Right hindlimb (tissue), 1 donor: Measurements from ENCODE around the gene TRIP12.
"Not testable (repeated sequence)": the region's sequence is repeated elsewhere in the genome, so short reads cannot be mapped to it uniquely, and the experiment has no call there.

Experiments used
- DNase-seq: peaks from one replicate; pipeline ENCODE4 v3.0.0-alpha.2; 2018

TRIP12 gene

DNA sequence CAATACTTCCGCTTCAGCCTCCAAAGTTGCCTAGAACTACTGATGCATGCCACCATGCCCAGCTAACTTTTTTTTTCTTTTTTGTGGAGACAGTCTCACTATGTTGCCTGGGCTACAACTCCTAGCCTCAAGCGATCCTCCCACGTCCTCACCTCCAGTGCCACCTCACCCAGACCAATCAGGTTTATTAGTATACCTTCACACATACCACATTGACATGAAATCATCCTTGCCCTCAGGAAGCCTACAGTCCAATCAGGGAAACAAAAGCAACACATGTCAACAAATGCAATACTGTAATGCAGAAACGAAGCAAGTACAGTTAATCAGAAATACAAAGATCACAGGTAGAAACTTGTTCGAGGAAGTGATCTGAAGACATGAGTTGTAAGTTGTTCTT lies 4.0 kb downstream of the TRIP12 start:
- DNase-seq: no peak

DNA sequence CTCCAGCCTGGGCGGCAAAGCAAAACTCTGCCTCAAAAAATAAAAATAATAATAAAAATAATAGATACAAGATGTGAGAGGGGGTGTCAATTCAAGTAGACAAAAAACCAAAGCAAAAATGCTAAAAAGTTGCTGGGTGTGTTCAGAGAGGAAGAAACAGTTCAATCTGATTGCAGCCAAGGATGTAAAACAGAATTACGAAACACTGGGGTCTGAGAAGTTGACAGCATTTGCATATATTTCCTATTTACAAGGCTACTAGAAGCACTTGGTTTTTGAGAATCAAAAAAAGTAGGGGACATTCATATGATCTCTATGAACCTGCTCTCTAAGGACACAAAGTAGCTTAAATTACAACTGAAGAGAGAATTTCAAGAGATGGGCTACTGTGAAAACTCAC lies 7.6 kb downstream of the TRIP12 start:
- no peak for DNase-seq

DNA sequence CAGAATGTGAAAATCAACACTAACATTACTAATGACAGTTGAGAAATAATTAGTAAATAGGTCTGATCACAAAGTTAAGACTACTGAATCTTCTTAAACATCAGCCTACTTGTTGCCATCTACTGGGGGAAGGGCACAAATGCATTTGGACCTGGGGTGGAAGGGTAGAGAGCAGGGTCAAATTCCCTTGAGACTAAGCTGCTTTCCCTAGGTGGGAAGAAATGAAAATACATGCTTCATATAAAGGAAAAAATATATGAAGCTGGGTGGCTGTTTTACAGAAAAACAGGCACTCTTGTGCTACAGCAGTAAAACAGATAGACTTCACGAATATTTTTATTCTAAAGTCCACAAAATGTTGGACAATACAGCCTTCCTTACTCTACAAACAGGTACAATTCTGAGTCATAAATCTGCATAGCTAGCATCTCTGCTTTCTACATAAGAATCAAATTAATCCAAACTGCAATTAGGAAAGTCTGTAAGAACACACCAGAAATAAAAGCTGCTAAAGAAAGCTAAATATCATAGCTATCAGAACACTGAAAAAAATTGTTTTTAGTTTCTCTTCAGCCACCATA lies 10.9 kb downstream of the TRIP12 start:
- no peak for DNase-seq

DNA sequence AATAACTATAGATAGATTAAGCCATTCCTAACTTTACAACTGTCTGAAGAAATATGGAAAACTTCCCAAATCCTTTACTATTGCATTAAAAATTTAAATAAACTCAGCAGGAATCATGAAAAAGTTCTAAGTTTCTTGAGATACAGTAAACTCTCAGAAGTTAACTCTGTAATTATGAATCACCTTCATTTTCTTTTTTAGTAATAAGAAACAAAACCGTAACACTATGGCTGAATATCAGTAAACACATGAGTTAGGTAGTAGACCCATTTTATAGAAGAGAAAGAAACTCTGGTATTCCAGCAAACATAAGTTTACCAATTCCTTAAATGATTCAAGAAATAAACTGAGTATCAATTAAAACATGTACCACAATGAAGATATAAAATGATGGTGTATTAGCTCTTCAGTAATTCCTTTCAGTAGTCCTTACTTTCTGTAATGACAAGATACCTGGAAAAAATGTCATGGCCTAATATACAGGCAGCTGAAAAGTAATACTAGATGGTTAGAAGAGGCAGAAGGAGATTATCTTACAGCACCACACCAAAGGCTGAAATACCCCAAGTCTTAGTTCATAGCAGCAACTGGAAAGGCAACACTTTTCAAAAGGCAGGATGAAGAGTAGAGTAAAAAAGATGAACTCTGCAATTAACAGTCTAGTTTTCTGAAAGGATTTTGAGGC lies 11.5 kb downstream of the TRIP12 start:
- DNase-seq: no peak

DNA sequence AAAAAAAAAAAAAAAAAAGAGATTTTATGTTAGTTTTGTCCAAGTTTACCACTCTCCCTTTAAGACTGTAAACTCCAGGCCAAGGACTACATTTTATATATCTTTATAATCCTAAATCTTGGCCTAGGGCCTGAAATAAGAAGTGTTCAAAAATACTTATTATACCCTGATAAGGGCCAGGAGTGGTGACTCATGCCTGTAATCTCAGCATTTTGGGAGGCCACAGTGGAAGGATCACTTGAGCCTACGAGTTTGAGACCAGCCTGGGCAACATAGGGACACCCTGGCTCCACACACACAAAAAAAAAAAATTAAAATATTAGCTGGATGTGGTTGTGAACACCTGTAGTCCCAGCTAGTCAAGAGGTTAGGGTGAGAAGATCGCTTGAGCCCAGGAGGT lies 12.7 kb downstream of the TRIP12 start:
- no peak for DNase-seq

DNA sequence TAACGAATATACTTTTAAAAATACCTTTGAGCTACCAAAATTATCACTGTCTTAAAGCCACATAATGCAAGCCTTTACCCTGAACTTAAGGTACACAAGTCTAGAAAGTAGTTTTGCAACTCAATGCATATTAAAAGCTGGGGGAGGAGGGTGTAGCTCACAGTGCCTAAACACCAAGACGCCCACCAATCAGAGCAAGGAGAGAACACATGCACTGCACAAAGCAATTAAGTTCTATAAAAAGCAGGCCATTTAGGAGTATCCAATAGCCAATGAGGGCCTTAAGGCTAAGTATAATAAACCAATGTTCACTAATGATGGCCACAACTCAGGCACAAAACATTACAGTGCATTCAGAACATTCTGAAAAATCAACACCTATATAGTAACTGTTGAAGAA lies 16.2 kb downstream of the TRIP12 start:
- DNase-seq: no peak

DNA sequence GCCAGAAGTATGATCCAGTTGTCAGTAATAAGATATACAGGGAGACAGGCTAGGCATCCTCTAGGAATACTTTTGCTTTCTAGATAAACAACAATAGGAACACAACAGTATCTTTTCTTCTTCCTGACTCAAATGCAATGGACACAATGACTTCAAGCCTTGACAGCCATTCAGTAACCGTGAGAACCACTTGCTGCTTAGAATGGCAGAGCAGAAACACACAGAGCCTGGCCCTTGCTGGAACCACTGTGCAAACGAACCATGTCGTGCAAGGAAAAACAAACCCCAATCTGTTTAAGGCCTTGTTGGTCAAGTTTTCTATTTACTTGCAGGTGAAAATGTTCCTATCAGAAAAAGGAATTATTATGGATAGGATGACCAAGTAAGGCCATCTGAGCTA lies 18.8 kb downstream of the TRIP12 start:
- no peak for DNase-seq

DNA sequence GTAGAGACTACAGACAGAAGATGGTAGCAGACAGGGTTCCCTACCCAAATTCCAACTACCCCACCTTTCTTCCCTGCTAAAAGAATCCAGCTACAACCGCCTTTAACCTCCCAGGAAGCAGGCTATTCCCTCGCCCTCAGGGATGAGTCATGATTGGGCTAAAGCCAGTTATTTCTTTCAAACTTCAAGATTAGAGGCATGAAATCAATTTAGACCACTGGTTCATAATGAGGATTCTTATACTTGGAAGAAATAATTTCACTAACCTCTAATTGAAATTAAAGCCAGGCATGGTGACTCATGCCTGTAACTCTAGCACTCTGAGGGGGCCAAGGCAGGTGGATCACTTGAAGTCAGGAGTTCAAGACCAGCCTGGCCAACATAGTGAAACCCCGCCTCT lies 20.0 kb downstream of the TRIP12 start:
- no peak for DNase-seq

DNA sequence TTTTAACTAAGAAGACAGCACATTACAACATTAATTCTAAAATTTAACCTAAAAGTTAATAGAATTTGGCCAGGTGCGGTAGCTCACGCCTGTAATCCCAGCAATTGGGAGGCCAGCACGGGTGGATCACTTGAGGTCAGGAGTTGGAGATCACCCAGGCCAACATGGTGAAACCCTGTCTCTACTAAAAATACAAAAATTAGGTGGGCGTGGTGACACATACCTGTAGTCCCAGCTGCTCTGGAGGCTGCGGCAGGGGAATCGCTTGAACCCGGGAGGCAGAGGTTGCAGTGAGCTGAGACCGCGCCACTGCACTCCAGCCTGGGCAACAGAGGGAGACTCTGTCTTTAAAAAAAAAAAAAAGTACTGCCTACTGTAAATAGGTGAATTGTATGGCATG lies 21.3 kb downstream of the TRIP12 start:
- not testable (repeated sequence) for DNase-seq

DNA sequence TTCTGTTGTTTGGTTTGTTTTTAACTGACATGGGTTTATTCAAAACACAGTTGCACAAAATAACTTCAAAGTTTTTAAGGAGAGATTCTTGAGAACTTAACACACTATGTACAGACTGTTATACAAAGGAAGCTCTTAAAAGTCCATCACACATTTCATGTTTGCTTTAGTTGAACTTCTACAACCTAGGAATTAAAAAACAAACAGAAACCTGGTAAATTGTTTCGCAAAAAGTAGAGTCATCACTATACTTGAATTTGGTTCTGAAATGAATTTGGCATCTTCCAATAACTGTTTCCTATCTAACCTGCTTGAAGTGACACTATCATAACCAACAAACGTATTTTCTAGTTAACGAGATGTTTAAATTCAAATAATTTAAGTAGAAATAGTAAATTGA lies 21.8 kb downstream of the TRIP12 start:
- DNase-seq: no peak

DNA sequence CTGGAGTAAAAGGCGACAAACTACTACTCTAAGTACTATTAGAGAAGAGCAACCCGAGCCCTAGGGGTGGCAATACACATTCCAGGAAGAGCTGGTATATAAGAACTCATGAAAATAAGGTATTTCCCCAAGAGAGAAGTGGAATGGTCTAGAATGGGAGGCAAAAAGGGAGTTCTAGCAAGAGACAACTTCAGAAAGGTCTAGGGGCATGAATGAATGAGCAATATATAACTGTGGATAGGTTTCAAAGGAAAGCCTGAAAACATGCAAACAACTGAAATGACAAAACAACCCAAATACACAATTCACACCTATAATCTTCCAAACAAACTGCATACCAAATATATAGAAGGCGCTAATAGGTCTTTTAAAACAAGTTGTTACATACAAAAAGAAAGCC lies 22.2 kb downstream of the TRIP12 start:
- DNase-seq: no peak

DNA sequence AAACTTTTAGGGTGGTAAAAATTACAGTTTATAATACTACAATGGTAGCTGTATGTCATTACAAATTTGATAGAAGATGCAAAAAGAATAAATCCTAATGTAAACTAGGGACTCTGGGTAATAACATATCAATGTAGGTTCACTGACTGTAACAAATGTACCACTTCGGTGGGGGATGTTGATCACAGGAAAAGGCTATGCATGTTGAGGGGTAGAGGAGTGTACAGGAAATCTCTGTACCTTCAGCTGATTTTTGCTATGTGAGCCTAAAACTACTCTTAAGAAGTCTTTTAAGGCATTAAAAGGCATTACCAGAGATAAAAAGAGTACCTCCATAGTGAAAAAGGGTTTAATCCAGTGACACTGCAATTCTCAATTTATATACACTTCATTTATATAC lies 25.0 kb downstream of the TRIP12 start:
- no peak for DNase-seq

DNA sequence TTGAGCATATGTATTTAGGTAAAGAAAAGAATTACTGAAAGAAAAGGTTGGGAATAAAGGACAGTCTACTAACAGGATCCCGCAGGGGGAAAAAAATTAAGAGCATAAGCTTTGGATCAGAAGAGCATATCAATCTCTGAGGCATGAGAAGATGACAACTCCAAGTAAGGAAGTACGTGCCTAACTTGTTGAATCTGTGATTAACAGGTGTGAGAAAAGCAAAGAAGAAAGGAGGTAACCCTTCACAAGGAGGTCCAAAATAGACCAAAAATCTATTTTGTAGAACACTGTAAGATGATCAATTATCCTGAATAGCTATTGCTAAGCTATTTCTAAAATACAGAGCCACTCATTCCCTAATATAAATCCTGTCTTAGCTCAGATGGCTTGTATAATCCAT lies 32.8 kb downstream of the TRIP12 start:
- DNase-seq: no peak

DNA sequence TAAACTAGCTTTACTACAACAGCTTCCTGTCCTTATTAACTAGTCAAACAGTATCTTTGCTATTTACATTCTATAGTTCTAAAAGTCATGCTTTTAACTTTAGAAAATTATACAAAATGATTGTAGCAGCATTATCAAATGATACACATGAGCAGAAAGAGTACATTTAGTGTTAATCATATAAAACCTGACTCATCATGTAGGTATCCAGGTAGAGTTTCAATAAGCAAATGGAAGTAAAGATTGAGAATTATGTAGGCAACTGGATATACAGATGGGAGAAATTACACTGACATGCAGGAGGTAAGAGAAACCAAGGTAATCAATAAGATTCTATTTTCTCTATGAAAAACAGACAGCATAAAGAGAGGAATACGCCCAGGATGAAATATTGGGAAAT lies 33.8 kb downstream of the TRIP12 start:
- DNase-seq: no peak

DNA sequence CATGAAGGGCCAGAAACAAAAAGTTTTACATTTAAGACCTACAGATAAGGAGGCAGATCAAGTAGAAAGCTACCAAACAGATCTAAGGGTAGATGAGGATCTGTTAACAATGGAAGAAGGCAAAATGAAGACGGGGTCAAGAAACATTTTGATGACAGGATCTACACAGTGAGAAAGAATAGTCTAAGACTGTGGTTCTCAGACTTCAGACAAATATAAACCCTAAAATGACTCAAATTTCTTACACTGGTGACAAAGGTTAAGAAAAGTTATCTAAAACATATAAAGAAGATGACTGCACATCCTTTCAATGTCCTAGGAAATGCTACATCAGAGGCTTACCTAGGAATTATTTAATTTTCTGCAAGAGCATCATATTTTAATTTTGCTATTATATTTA lies 34.4 kb downstream of the TRIP12 start:
- no peak for DNase-seq

DNA sequence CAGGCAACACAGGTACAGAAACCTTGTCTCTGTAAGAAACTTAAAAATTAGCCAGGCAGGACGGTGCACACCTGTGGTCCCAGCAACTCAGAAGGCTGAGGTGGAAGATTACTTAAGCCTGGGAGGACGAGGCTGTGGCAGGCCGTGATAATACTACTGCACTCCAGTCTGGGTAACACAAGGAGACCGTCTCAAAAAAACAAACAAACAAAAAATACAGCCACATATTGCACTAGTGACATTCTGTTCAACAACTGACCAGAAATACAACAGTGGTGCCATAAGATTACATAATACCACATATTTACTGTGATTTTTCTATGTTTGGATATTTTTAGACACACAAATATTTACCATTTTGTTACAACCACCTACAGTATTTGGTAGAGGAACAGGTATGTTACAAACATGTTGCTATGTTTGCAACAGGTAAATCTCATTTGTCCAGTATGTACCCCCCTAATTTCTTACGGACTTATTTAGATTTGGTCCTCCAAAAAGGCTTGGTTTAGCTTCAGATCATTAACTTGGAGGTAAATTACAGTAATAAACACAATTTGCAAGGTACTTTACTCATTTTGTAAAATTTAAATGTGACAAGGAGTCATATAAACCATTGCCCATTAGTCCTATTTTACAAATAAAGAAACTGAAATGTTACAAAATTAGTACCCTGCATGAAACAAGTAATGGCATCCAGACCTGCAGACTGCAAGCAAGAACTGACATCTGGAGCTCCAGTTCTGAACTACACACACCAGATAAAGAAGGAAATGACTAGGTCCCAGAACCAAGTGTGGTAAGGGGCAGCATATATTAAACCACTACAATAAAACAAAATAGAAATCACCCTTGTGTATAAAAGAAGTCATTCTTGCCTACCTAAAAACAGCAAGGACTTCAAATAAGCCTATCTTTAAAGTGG lies 36.8 kb downstream of the TRIP12 start:
- DNase-seq: no peak

DNA sequence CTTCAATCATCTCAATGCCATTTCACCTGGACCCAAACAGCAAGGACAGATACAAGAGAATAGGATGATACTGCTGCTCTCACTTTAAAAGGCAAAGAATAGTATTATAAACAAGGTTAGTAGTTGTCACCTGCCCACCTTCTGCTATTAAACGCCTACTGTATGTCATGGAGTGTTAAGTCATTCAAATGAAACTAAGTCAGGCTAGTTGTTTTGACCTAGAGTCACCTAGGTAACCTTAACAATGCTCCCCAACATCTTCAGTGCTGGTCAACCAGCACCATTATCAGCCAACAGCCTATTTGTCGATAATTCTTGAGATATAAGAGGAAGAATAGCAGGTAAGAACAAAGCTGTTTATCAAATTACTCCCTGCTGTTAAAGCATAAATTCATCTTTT lies 39.2 kb downstream of the TRIP12 start:
- no peak for DNase-seq

DNA sequence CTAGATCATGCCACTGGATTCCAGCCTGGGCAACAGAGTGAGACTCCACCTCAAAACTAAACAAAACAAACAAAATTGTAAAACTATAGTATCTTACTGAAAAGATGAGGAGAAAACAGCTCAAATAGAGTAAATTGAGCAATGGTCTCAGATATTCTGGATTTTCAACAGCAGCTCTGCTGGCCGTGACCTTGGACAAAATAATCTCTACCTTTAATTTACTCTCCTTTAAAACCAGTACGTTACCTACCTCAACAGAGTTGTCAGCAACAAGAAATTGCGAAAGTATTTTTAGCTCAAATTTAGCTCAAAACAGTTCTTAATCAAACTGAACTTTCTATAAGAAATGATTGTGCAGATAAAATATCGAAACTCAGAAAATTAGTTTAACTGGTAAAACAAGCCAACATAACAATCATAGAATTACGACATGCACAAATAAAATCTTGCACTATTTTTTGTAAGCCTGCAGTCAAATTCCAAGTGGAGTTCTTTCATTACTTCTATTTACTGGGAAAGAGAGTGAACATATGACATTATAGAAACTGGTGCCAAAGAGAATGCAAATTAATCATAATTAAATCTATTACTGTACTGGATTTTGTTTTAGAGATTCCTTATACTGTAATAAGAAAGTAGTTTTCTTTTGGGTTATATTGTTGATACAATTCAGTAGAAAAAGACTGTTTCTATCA lies 40.8 kb downstream of the TRIP12 start:
- DNase-seq: no peak

DNA sequence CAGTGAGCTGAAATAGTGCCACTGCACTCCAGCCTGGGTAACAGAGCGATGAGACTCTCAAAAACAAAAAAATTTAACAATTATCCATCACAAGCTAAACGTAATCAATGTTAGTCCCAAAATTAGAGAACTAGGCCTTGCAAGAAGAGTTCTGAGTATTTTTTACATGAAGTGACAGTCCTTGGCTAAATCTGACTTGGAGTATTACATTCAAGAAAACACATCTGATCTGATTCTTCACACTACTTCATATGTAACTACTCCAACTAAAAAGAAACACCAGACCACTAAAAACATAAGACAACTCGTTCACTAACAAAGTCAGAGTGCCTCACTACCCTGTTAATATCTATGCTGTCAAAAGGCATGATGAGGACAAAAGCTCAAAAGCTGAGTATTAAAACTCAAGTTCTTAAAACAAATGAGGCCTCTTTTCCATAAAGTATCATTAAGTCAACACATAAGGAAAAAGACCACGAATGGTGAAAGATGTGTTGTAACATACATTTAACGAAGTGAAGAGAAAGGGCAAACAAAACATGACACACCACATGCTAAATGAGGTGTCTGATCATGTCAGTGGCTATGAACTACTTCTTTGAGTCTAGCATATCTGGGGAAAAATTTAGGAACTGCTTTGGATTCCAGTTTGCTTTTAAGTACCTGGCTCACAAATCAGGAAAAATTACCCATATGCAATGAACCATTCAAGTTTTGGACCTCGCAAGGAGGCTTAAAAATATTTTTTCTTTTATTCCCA lies 42.4 kb downstream of the TRIP12 start:
- no peak for DNase-seq

DNA sequence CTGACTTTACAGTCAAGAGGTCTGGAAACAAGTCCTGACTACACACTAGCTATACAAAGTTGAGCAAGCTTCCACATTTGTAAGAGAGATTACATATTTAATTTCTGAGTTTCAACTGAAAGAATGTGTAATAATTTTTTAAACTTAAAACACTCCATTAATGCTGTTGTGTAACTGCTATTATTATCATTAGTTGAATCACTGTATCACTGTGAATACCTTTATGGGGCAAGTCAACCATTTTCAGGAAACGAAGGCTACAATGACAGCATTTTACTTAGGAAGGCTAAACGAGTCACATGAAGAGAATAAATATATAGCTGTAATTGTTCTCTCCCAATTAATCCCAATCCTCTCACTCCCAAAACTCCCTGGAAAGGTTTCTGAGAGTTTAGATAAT lies 46.3 kb downstream of the TRIP12 start:
- DNase-seq: no peak

DNA sequence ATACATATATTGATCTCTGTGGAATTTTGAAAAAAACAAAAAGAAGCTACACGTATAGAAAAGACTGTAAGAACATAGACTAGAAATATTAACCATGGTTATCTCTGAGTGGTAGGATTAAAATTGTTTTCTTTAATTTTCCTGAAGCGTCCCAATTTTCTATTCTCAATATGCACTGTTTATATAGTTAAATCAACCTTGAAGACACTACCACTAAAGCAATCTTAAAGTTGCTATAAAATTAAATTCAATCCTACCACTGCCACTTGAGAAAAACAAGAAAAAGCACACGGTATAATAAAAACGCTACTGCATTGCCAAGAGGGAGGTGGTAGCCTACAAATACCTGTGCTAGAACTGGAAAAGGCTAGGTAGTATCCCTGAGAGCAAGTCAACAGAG lies 47.2 kb downstream of the TRIP12 start:
- DNase-seq: no peak

DNA sequence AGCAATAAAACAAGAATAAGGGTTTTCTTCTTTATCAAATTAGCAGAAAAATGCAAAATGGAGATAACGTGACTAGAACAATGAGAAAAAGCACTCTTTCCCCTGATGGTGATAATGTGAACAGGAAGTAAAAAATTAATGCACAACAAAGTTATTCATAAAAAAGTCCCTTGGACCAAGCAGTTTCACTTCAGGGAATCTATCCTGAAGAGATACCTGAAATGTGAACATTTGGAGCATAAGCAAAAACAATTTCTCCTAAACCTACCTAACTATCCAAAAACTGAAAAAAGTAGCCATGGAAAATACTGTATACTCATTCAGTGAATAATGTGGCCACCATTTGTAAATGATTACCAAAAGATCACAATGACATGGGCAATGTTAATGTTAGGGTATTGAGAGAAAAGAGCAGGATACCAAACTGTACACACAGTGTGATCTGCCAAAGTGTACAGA lies 48.7 kb downstream of the TRIP12 start:
- no peak for DNase-seq
